MCF 10A (cell line): Measurements from ENCODE around the gene DCAF15. TPM values are rescaled to one million over a fixed set of nuclear protein-coding genes. Genes with fewer than 3 reads are reported as not detected.

ENCODE experiments used
- BruUV-seq: library from RNA; stranded (reverse); fragments of 400-500 nt; replicated peaks from 2 replicates; lab custom pipeline; 2021; lab: Mats Ljungman, UMichigan
- CTCF ChIA-PET: fragments of 300-600 bp; sonication (Branson Sonifier 250); formaldehyde crosslinking; extraction: SDS; loops from one replicate; lab custom pipeline; 2021; ENCODE audit warnings: antibody characterized with exemption, inconsistent platforms; lab: Yijun Ruan, JAX
- POLR2A ChIA-PET: fragments of 300-600, 350-650 bp; sonication (Branson Sonifier 250); formaldehyde crosslinking; extraction: SDS; loops from one replicate; lab custom pipeline; 2020; ENCODE audit warnings: antibody characterized with exemption, inconsistent platforms; lab: Yijun Ruan, JAX
- DNase-seq: peaks from one replicate; pipeline ENCODE4 v3.0.0-alpha.2; 2018; ENCODE audit not compliant: unreplicated experiment
- H3K27ac Mint-ChIP-seq: one replicate; pipeline ENCODE4 v1.8.0; 2022; ENCODE audit warnings: mild to moderate bottlenecking, low read depth, mixed read lengths; ENCODE audit not compliant: unreplicated experiment
- H3K27me3 Mint-ChIP-seq: one replicate; pipeline ENCODE4 v1.8.0; 2022; ENCODE audit warnings: mixed read lengths; ENCODE audit not compliant: insufficient read depth, unreplicated experiment
- H3K36me3 Mint-ChIP-seq: one replicate; pipeline ENCODE4 v1.8.0; 2022; ENCODE audit warnings: mild to moderate bottlenecking, moderate library complexity, mixed read lengths; ENCODE audit not compliant: insufficient read depth, unreplicated experiment
- H3K4me1 Mint-ChIP-seq: one replicate; pipeline ENCODE4 v1.8.0; 2022; ENCODE audit warnings: mixed read lengths; ENCODE audit not compliant: insufficient read depth, unreplicated experiment
- H3K4me3 Mint-ChIP-seq: one replicate; pipeline ENCODE4 v1.8.0; 2022; ENCODE audit warnings: mild to moderate bottlenecking, moderate library complexity, mixed read lengths; ENCODE audit not compliant: unreplicated experiment
- H3K9me3 Mint-ChIP-seq: one replicate; pipeline ENCODE4 v1.8.0; 2022; ENCODE audit warnings: mixed read lengths; ENCODE audit not compliant: unreplicated experiment
- intact Hi-C: fragments of 100-400 bp; cut with micrococcal nuclease; formaldehyde crosslinking; loops from 2 replicates; pipeline ENCODE4 v1.14.1; 2022
- total RNA-seq: library from RNA; stranded (reverse); gene quantifications from 2 replicates; pipeline ENCODE4 v1.2.3, GENCODE V29; 2022
- TF ChIP-seq, protein P1 (sequence below): fragments of 200-600 bp; IDR thresholded peaks from one replicate; pipeline ENCODE4 v1.8.0; 2022; ENCODE audit warnings: antibody characterized with exemption, mild to moderate bottlenecking; ENCODE audit not compliant: unreplicated experiment

DCAF15 gene
- total RNA-seq, 1 experiment from 2014 or later: 19.3 TPM

- TF ChIP-seq, protein P1, sequence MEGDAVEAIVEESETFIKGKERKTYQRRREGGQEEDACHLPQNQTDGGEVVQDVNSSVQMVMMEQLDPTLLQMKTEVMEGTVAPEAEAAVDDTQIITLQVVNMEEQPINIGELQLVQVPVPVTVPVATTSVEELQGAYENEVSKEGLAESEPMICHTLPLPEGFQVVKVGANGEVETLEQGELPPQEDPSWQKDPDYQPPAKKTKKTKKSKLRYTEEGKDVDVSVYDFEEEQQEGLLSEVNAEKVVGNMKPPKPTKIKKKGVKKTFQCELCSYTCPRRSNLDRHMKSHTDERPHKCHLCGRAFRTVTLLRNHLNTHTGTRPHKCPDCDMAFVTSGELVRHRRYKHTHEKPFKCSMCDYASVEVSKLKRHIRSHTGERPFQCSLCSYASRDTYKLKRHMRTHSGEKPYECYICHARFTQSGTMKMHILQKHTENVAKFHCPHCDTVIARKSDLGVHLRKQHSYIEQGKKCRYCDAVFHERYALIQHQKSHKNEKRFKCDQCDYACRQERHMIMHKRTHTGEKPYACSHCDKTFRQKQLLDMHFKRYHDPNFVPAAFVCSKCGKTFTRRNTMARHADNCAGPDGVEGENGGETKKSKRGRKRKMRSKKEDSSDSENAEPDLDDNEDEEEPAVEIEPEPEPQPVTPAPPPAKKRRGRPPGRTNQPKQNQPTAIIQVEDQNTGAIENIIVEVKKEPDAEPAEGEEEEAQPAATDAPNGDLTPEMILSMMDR: no peak
- intact Hi-C loops: no loop called here
- Mint-ChIP-seq H3K4me1 (no peaks in the 10 kb centered on the region), H3K27me3 (no peaks in the 10 kb centered on the region), H3K27ac (no peak overlapping the region), H3K9me3 (no peaks in the 10 kb centered on the region), H3K36me3 (peaks cover 11% of the 10 kb centered on the region), H3K4me3 (no peak overlapping the region)
- ChIA-PET POLR2A (no interaction called here), CTCF (no interaction called here)
- DNase-seq: no peak
- no TSS peak for BruUV-seq
Observed at GRCh38 chr19:13983213-13983889, 31.0 kb downstream of the DCAF15 start.

GRCh38 chr19:13984186-13984585 is 31.9 kb downstream of the DCAF15 start:
- ChIA-PET CTCF (interaction anchor here (0.6 kb wide), 1 partner anchor 8 kb away, joined by 3 read pairs; no protein-coding TSS in a partner anchor), POLR2A (no interaction called here)
- peaks cover 16% of the 10 kb centered on the region for H3K36me3 Mint-ChIP-seq
- BruUV-seq: no TSS peak
- TF ChIP-seq, protein P1: no peak
- intact Hi-C loops: no loop called here
- H3K4me3 Mint-ChIP-seq: no peak overlapping the region
- no peaks in the 10 kb centered on the region for H3K4me1 Mint-ChIP-seq
- no peaks in the 10 kb centered on the region for H3K9me3 Mint-ChIP-seq
- DNase-seq: no peak
- no peaks in the 10 kb centered on the region for H3K27me3 Mint-ChIP-seq
- no peak overlapping the region for H3K27ac Mint-ChIP-seq

GRCh38 chr19:13984875-13985741 is 32.8 kb downstream of the DCAF15 start:
- H3K36me3 Mint-ChIP-seq: peaks cover 24% of the 10 kb centered on the region
- no peaks in the 10 kb centered on the region for H3K27me3 Mint-ChIP-seq
- CTCF ChIA-PET: interaction anchor here (0.6 to 0.7 kb wide), 2 partner anchors 9 to 82 kb away, joined by 3 to 4 read pairs; no protein-coding TSS in a partner anchor
- H3K4me3 Mint-ChIP-seq: no peak overlapping the region
- BruUV-seq: no TSS peak
- H3K27ac Mint-ChIP-seq: peak overlapping the region; percentile 39
- intact Hi-C loops: no loop called here
- POLR2A ChIA-PET: no interaction called here
- TF ChIP-seq, protein P1: no peak
- no peak for DNase-seq
- no peaks in the 10 kb centered on the region for H3K9me3 Mint-ChIP-seq
- H3K4me1 Mint-ChIP-seq: peaks cover 5% of the 10 kb centered on the region

DNA sequence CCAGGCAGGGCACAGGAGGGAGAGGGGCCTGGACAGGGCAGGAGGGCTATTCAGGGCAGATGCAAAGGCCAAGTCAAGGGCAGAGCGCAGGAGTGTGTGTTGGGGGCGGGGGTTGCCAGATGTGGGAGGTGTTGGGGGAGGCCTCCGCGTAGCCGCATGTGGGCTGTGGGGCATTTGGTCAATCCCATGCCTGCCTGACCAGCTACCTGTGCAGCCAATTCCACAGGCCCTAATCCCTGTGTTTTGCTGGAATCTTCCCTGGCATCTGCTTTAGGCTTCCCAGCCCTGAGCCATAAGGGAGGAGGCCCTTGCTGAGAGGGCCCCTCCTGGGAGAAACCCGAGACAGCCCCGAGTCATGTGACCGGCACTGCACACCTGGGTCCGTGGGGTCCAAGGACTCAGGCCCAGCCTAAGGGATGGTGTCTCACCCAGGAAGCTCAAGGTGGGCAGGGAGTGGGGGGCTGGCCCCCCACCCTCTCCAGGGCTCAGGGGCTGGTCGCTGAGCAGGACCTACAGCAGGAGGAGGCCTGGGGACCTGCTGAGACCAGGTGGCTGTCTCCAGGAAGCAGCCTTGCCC is 33.5 kb downstream of the DCAF15 start:
- intact Hi-C loops: no loop called here
- CTCF ChIA-PET: interaction anchor here (0.6 to 0.7 kb wide), 2 partner anchors 83 to 1007 kb away, joined by 3 to 4 read pairs; no protein-coding TSS in a partner anchor
- peaks cover 30% of the 10 kb centered on the region for H3K36me3 Mint-ChIP-seq
- POLR2A ChIA-PET: no interaction called here
- peaks cover 5% of the 10 kb centered on the region for H3K4me1 Mint-ChIP-seq
- H3K4me3 Mint-ChIP-seq: no peak overlapping the region
- BruUV-seq: no TSS peak
- H3K27me3 Mint-ChIP-seq: no peaks in the 10 kb centered on the region
- peak overlapping the region; percentile 39 for H3K27ac Mint-ChIP-seq
- DNase-seq: no peak
- TF ChIP-seq, protein P1: no peak
- H3K9me3 Mint-ChIP-seq: no peaks in the 10 kb centered on the region
